ENCODE results near the gene MCM9. TPM values are rescaled to one million over a fixed set of nuclear protein-coding genes. Genes with fewer than 3 reads are reported as not detected.

The MCM9 gene
- total RNA-seq, 1 donor from 2014 or later: 20.4 TPM

DNA sequence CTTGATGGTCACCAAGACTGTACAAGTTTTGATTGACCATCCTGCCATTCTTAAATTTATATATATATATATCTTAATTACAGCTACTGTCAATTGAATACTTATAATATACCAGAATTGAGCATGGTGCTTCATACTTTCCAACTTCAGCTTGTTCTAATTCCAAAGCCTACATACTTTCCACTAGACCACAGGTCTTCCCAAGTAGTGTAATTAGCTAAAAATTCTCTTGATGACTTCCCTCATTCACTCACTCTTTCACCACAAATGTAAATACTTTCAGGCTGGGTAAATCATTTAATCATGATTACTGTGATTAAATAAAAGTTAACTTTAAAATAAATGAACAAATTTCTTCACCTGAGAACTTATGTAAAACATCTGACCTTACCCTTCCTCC, 37.6 kb downstream of the MCM9 start:
- Mint-ChIP-seq H3K27me3 (ENCODE audit: low read depth) (peaks cover 4% of the 10 kb centered on the region), H3K4me3 (peak overlapping the region; percentile 73), H3K36me3 (ENCODE audit: low read depth) (peaks cover 11% of the 10 kb centered on the region), H3K4me1 (peaks cover 54% of the 10 kb centered on the region), H3K9me3 (no peaks in the 10 kb centered on the region), H3K27ac (ENCODE audit: unreplicated experiment) (no peak overlapping the region)
- no peak for DNase-seq (ENCODE audit: low read depth, low spot score)
- TF ChIP-seq, protein P1, sequence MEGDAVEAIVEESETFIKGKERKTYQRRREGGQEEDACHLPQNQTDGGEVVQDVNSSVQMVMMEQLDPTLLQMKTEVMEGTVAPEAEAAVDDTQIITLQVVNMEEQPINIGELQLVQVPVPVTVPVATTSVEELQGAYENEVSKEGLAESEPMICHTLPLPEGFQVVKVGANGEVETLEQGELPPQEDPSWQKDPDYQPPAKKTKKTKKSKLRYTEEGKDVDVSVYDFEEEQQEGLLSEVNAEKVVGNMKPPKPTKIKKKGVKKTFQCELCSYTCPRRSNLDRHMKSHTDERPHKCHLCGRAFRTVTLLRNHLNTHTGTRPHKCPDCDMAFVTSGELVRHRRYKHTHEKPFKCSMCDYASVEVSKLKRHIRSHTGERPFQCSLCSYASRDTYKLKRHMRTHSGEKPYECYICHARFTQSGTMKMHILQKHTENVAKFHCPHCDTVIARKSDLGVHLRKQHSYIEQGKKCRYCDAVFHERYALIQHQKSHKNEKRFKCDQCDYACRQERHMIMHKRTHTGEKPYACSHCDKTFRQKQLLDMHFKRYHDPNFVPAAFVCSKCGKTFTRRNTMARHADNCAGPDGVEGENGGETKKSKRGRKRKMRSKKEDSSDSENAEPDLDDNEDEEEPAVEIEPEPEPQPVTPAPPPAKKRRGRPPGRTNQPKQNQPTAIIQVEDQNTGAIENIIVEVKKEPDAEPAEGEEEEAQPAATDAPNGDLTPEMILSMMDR (conservative IDR thresholded peaks at IDR 0.05): no peak

DNA sequence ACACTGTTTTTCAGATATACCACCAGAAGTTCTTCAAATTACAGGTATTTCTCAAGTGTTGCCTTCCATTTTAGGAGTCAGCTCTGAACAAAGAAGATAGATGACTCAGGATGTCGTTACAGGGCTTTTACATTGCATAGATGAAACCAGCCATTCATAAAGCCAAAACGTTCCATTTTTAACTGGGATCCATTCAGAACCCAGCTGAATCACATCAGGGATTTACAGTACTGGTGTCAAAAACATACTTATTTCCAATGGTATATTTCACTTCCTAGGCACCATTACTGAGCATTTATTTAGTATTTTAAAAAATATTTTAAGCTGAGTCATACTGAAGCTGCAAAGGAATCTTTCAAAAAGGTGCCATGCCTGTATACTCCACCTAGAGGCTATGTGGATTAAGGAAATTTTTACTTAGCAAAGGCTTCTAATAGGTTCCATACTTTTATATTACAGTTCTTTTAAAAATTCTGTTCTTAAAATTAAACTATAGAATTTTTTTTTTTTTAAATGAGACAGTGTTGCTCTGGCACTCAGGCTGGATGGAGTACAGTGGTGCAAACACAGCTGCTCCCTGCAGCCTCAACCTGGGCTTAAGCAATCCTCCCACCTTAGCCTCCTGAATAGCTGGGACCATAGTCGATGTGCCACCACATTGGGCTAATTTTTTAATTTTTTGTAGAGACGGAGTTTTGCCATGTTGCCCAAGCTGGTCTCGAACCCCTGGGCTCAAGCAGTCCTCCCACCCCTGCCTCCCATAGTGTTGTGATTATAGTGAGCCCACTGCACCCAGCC, 38.4 kb downstream of the MCM9 start:
- H3K4me1 Mint-ChIP-seq: peaks cover 58% of the 10 kb centered on the region
- DNase-seq (ENCODE audit: low read depth, low spot score): no peak

DNA sequence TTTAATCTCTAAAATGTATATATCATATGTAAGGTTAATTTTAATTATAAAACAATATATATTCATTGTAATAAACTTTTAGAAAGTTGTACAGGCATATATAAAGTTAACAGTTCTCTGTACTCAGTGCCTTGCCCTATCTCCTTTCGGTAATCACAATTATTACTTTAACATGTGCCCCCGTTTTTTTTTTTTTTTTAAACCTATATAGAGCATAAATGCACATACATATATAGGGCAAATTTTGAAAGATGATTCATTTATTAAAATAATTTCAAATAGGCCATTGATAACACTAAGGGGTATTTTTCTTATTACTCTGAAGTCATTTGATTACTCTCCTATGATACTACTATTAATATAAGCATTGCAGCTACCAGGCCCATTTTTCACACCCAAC, 39.1 kb downstream of the MCM9 start:
- H3K36me3 Mint-ChIP-seq (ENCODE audit: low read depth): peaks cover 11% of the 10 kb centered on the region
- TF ChIP-seq, protein P1 (conservative IDR thresholded peaks at IDR 0.05): no peak
- H3K4me1 Mint-ChIP-seq: peaks cover 56% of the 10 kb centered on the region
- peak overlapping the region; percentile 90 for H3K4me3 Mint-ChIP-seq
- H3K27ac Mint-ChIP-seq (ENCODE audit: unreplicated experiment): peak overlapping the region; percentile 93
- peaks cover 4% of the 10 kb centered on the region for H3K27me3 Mint-ChIP-seq (ENCODE audit: low read depth)
- no peak for DNase-seq (ENCODE audit: low read depth, low spot score)
- no peaks in the 10 kb centered on the region for H3K9me3 Mint-ChIP-seq

More for the DNA sequence above, 38.4 kb downstream of the MCM9 start:
- peaks cover 11% of the 10 kb centered on the region for H3K36me3 Mint-ChIP-seq (ENCODE audit: low read depth)
- H3K27me3 Mint-ChIP-seq (ENCODE audit: low read depth): peaks cover 4% of the 10 kb centered on the region
- TF ChIP-seq, protein P1 (conservative IDR thresholded peaks at IDR 0.05): peak; percentile 71
- H3K27ac Mint-ChIP-seq (ENCODE audit: unreplicated experiment): peak overlapping the region; percentile 93
- peak overlapping the region; percentile 90 for H3K4me3 Mint-ChIP-seq
- no peaks in the 10 kb centered on the region for H3K9me3 Mint-ChIP-seq

DNA sequence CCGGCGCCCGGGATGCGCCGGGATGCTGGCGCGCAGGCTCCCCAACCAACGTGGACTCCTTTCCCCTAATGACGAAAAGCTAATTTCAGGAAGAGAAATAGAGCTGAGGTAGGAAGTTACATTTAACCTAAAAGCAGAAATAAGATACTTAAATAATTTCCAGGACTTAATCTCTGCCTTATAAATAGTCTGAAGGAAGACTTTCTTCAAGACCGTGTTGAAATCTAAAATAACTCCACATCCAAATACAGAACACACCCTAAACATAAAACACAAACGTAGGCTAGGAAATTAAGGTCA, 39.7 kb downstream of the MCM9 start:
- Mint-ChIP-seq H3K36me3 (ENCODE audit: low read depth) (peaks cover 11% of the 10 kb centered on the region), H3K4me1 (peaks cover 49% of the 10 kb centered on the region), H3K9me3 (no peaks in the 10 kb centered on the region), H3K27me3 (ENCODE audit: low read depth) (peaks cover 4% of the 10 kb centered on the region), H3K27ac (ENCODE audit: unreplicated experiment) (peak overlapping the region; percentile 96), H3K4me3 (peak overlapping the region; percentile 90)
- TF ChIP-seq, protein P1 (conservative IDR thresholded peaks at IDR 0.05): no peak
- no peak for DNase-seq (ENCODE audit: low read depth, low spot score)

DNA sequence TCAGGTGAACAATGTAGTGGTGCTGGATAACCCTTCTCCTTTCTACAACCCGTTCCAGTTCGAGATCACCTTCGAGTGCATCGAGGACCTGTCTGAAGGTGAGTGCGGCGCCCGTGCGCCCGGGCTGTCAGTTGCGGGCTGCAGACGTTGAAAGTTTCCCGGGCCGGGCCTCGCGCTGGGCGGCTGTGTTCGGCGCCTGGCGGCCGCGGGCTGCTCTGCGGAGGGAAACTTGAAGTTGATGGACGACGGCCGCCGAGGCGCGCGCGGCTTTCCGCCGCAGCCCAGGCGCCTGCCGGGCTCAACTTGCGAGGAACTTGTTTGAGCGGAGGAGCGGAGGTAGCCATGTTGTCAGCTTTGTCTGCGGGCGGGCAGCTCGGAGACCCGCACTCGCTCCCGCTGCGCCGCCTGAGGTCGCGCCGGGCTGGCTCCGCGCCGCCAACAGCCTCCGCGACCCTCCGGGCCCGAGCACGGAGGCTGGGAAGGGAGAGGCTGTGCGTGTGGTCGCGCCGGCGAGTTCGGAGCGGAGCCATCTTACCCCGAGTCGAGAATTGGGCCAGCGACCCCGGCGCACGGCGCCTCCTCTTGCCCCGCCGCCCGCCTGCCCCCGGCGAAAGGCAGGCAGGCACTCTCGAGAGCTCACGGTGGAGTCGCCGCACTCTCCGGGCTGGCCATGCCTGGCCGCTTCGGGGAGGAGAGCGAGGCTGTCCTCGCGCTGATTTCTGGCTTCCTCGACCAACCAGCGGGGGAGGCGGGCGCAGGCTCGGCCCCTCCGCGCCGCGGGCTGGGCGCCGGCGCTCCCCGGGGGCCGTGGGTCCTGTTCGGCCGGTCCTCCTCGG, 40.3 kb downstream of the MCM9 start:
- H3K4me1 Mint-ChIP-seq: peaks cover 45% of the 10 kb centered on the region
- TF ChIP-seq, protein P1 (conservative IDR thresholded peaks at IDR 0.05): no peak
- H3K27ac Mint-ChIP-seq (ENCODE audit: unreplicated experiment): peak overlapping the region; percentile 96
- no peaks in the 10 kb centered on the region for H3K9me3 Mint-ChIP-seq
- DNase-seq (ENCODE audit: low read depth, low spot score): peak; percentile 52
- H3K36me3 Mint-ChIP-seq (ENCODE audit: low read depth): peaks cover 11% of the 10 kb centered on the region
- H3K27me3 Mint-ChIP-seq (ENCODE audit: low read depth): peaks cover 4% of the 10 kb centered on the region
- H3K4me3 Mint-ChIP-seq: peak overlapping the region; percentile 100
